IPS-18c (cell line): ENCODE data around the gene FREM2.

ENCODE experiments used
- H3K4me3 ChIP-seq: 2 replicates; pipeline ENCODE4 v1.7.0; 2013; ENCODE audit warnings: low read depth, mild to moderate bottlenecking, low read length, moderate library complexity; ENCODE audit not compliant: insufficient read depth
- H3K9me3 ChIP-seq: one replicate; pipeline ENCODE4 v1.6.1; 2013; ENCODE audit warnings: mild to moderate bottlenecking, low read length, moderate library complexity; ENCODE audit not compliant: control insufficient read depth, insufficient read depth

FREM2 gene

DNA sequence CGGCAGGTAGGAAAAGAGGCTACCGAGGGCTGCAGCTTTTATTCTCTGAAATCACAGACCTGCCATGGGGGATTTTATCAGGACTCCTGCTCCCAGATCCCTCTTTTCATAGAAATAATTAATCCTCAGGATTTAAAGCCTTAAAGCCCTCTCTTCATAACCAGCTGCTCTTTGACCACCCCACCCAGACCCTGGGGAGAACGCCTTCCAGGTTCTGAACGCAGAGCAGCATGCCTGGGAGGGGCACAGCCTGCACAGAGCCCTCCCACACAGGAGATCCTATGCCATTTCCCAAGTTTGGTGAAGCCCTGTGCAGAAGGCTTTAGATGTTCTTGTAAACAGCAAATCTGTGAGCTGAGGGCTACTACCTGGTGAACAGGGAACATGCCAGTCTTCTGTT, 212.7 kb downstream of the FREM2 start:
- no peaks in the 10 kb centered on the region for H3K9me3 ChIP-seq
- no peak overlapping the region for H3K4me3 ChIP-seq

DNA sequence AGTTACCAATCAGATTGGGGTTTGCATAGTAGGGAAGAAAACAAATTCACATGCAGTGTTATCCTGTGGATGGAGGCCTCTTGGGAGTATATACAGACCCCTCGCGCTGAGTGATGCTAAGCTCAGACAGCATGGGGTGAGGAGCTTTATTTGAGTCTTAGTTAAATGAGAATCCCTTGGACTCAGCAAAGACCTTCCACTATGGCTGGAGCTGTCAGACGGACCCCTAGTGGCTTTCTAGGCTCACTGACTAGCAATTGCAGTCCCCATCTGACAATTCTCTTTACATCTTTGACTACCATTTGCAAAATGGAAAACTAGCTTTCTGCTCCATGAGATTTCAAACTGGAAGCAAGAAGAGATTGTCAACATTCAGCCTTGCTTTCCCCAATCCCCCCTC, 213.3 kb downstream of the FREM2 start:
- Histone ChIP-seq H3K9me3 (no peaks in the 10 kb centered on the region), H3K4me3 (no peak overlapping the region)

DNA sequence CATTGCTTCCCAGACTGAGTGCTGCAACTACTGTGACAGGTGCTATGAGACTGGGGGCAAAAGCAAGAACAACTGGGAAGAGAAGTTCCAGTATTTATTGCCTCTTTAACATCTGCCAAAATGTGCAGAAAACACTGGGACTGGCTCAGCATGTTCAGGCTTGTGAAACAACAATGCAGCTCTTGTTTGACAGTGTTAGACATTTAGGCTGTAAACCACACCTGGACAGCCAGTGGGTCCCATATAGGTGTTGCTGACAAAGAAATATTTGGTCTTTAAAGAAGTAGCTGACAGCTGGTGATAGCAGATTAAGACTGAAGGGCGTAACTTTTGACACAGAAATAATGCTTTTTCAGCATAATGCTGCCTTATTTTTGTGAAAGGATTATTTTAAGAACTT, 215.7 kb downstream of the FREM2 start:
- Histone ChIP-seq H3K9me3 (no peaks in the 10 kb centered on the region), H3K4me3 (no peak overlapping the region)

DNA sequence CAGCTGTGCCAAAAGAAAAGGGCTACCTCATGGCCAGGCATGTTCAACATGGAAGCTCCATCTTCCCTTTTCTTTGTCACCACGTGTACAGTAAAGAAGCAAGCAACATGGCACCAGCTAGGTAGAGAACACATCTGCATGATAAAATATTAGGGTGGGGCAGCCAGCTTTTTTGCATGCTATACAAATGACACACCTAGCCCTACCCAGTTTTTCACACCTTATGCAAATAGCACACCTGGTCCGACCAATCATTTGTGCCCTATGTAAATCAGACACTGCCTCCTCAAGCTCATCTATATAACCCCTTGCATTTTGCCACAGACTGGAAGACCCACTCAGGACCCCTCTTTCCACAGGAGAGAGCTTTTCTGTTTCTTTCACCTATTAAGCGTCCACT, 218.2 kb downstream of the FREM2 start:
- Histone ChIP-seq H3K9me3 (no peaks in the 10 kb centered on the region), H3K4me3 (no peak overlapping the region)

DNA sequence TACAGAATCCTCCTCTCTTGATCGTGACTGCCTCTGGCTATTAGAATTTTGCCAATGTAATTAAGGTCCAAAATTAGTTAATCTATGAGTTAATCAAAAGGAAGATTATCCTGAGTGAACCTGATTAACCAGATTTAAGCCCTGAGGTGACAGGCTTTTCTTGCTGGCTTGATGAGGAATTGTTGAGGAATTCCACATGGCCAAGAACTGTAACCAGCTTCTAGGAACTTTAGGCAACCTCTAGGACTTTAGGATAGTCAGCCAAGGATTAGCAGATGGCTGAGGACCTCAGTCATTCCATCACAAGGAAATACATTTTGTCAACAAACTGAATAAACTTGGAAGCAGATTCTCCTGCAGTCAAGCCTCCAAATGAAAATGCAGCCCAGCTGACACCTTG, 219.0 kb downstream of the FREM2 start:
- no peak overlapping the region for H3K4me3 ChIP-seq
- H3K9me3 ChIP-seq: no peaks in the 10 kb centered on the region

DNA sequence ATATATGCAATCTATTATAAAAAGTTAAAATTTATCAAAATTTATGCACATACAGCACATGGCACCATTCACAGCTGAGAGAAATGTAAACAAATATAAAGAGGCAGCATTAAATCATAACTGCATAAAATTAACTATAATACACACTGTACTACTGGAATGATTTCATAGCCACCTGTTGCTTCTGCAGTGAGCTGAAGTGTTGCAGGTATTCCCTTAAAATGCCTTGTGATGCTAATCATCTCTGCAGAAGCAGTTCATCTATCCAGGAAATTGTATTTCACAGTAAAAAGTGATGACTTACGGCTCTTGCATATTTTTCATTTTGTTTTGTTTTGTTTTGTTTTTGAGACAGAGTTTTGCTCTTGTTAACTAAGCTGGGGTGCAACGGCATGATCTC, 221.7 kb downstream of the FREM2 start:
- Histone ChIP-seq H3K4me3 (no peak overlapping the region), H3K9me3 (no peaks in the 10 kb centered on the region)

DNA sequence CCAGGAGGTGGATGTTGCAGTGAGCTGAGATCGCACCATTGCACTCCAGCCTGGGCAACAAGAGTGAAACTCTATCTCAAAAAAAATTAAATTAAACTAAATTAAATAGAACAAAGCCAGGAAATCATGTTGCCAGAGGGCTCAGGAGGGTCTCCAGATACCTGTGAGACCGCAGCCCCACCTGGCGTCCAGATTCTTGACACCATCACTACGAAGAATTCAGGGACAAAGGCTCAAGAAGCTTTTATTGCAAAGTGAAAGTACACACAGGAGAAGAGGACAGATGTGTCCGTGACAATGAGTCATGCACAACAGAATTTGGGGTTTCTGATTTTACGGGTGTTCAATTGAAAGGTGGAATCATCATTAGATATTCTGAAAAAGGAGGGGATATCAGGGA, 227.2 kb downstream of the FREM2 start:
- H3K4me3 ChIP-seq: no peak overlapping the region

DNA sequence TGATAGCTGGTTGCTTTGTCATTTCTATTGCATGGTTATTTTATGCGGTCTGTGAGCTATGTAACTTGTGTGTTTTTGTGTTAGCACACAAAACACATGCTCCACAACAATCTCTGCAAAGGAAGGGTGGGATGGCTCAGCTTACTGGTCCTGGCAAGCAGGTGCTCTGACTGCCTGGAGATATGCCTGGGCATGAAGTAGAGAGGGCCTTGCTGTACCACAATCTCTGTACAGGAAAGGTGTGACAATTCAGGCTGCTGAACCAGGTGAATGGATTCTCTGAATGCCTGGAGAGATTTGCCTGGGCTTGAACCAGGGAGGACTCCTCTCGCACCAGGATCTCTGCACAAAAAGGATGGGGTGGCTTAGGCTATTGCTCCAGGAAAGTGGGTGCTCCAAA, 234.2 kb downstream of the FREM2 start:
- Histone ChIP-seq H3K9me3 (no peaks in the 10 kb centered on the region), H3K4me3 (no peak overlapping the region)

More for the DNA sequence above, 227.2 kb downstream of the FREM2 start:
- no peaks in the 10 kb centered on the region for H3K9me3 ChIP-seq

DNA sequence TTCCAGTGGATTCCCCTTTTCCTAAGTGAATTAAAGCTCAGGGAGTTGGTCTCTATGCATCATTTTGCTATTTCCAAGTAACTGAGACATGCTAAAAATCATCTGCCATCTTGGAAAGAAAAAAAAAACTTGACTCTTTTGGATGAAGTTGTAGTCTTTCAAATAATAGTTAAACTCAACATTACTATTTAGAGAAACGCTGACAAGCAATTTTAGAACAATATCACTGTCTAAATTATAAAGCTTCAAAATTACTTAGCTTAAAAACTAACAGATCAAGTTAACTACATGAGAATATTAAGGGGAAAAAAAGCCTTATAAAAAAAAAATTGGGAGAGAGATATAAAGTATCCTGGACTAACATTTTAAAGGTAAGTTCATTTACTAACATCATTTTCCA, 235.3 kb downstream of the FREM2 start:
- Histone ChIP-seq H3K4me3 (no peak overlapping the region), H3K9me3 (no peaks in the 10 kb centered on the region)

DNA sequence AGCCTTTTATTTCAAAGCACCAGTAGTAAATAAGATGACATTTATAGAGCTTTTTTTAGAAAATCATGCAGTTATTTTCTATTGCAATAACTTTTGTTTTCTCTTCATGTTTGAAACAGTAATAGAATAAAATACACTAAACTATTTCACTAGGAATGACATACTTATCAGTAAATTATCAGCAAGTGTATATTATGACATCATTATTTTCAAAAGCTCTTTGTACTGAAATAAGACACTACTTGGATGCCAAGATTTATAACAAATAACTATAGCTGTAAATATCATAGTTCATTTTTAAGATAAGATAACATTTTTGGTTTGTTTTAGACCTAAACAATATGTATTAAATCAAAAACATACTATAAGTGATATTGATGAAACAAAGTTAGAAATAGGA, 246.9 kb downstream of the FREM2 start:
- no peak overlapping the region for H3K4me3 ChIP-seq

More for the DNA sequence above, 246.9 kb downstream of the FREM2 start:
- no peaks in the 10 kb centered on the region for H3K9me3 ChIP-seq
